Fibroblast of gingiva (primary cell): Measurements from ENCODE around the gene COL11A2.

ENCODE experiments used
- DNase-seq: peaks from one replicate; pipeline ENCODE4 v3.0.0-alpha.2; 2011; ENCODE audit warnings: low read depth

Gene COL11A2

DNA sequence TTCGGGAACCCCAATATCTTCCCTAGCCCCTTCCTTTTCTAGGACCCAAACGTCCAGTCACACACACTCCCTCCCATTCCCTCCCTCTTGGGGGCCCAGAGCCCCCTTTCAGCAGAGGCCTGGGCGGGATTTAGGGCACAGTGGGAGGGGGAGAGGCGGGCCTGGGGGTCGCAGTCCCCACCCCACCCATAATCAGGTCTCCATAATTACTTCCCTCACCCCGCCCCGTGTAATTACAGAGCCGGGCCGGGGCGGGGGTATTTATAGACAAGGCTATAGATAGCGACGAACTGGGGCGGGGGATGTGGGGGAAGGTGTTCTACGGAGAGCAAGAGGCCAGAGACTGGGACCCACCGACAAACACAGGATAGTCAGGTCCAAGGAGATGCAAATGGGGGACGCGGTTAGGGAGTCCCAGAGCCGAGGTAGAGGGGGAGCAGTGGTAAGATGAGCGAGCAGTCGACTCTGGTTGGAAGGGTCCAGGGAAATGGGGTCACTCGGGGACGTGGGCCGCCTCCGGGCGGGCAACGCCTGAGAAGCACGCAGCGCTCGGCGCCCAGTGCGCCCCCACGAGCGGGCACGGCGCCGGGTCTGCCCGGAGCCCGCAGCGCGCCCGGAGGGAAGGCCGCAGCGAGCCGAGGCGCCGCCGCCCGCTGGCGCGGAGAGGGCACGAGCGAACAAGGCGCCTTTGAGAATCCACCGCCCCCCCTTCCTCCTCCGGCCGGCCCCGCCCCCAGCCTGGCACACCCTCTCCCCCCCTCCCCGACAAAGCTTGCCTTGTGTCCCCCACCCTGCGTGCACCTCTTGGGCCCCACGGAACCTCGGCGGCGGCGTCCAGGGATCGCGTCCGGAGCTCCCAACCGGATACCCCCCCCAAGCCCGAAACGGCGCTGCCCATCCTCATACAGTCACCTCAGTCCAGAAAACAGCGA is 670 bp upstream of the COL11A2 start:
- DNase-seq, result no peak

GRCh38 chr6:33191383-33192104 is 723 bp downstream of the COL11A2 start:
- no peak for DNase-seq

DNA sequence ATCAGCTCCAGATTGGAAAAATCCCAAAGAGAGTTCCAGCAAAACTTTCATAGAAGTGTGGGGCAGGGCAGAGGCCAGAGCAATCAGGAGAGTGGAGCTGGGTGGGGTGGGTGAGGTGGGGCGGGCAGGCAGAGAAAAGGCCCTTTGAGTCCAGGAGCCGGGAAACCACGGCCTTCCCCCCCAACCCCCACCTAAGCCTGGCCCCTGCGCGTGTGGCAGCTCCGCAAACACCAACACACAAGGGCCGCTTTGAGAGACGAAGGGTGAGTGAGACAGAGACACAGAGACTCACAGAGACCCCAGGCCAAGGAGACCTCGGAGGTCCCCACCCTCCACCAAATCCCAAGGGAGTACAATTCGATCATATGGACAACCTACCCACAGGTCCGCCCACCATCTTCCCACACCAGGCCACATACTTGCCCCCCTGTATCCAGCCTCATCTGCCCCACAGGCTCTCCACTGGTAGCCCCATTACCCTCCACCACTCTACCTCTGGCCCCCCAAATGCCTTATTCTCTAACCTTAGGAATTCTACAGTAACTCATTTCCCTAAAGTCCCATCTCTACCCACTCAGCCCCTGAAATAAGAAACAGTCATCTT is 1.7 kb downstream of the COL11A2 start:
- DNase-seq, result no peak

GRCh38 chr6:33189625-33190448 is 2.4 kb downstream of the COL11A2 start:
- DNase-seq, result no peak

DNA sequence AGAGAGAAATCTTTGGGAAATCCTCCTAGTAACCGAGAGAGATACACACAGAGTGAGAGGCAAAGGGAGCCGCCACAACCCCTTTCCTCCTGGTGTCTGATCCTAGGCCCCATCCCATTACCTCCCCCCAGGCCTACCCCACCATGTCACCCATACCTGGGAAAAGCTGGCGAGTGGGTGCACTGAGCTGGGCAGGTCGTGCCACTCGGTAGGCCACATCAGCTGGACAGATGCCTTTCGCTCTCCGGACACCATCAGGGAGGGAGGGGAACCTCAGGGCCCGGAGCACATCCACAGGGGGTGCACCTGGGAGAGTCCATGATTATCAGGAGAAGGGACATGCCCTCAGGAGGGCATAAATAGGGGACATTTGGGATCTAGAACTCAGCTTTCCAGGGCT is 3.1 kb downstream of the COL11A2 start:
- no peak for DNase-seq

DNA sequence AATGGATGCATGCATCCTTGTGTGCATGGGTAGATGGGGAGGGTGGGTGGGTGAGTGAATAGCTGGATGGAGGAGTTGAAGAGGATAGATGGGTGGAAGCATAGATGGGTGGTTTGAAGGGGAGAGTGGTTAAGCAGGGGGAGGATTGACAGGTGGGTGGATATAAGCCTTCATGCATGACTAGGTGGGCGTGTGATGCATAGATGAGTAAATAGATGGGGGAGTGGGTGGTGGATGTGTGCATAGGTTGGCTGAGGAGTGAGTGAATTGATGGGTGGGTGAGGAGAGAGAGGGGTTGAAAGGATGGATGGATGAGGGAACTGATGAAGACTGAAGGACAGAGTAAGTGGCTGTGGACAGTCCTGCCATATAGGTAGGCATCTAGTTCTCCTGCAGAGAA is 4.5 kb downstream of the COL11A2 start:
- DNase-seq, result no peak

DNA sequence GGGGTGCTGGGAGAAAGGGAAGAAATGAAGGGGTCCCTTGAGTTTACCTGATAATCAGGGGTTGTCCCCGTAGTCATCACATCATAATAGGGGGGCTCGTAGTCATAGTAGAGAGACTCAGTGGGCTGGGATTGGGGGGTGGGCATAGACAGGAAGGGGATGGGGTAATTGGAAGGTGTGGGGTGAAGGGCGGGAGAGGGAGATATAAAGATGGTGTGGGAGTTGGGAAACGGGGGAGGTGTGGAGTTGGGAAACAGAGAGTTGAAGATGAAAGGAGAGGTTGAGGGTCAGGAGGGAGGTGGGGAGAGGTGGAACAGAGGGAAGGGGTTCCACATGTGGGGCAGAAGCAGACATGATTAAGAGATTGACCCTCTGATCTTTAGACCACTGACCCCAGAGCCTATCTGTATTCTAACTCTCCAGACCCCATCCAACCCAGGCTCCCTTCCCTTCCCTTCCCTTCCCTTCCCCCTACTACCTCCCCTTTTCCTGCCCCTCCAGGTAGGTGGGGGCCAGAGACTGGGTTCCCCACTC is 6.5 kb downstream of the COL11A2 start:
- DNase-seq, result no peak

DNA sequence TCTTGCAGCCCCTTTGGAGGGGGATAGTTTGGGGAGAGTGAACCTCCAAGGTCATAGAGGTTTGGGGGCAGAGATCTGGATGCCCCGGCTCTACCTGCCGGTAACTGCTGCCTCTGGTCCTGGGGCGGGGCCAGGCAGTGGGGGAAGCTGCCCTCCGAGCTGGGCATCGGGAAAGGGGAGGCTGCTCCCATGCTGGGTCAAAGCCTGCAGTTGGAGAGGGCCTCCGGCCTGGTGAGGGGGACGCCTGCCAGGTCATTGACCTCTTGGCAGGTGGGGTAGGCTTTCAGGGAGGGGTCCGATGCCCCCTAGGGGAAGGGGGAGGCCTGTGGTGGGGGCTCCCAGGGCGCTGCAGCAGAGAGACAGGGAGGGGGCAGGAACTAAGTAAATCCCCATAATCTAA is 7.1 kb downstream of the COL11A2 start:
- no peak for DNase-seq

- DNase-seq, result no peak
Observed at GRCh38 chr6:33183071-33183683, 9.1 kb downstream of the COL11A2 start.

GRCh38 chr6:33181141-33181540 is 11.1 kb downstream of the COL11A2 start:
- DNase-seq, result no peak

GRCh38 chr6:33178755-33179475 is 13.4 kb downstream of the COL11A2 start:
- DNase-seq, result no peak

DNA sequence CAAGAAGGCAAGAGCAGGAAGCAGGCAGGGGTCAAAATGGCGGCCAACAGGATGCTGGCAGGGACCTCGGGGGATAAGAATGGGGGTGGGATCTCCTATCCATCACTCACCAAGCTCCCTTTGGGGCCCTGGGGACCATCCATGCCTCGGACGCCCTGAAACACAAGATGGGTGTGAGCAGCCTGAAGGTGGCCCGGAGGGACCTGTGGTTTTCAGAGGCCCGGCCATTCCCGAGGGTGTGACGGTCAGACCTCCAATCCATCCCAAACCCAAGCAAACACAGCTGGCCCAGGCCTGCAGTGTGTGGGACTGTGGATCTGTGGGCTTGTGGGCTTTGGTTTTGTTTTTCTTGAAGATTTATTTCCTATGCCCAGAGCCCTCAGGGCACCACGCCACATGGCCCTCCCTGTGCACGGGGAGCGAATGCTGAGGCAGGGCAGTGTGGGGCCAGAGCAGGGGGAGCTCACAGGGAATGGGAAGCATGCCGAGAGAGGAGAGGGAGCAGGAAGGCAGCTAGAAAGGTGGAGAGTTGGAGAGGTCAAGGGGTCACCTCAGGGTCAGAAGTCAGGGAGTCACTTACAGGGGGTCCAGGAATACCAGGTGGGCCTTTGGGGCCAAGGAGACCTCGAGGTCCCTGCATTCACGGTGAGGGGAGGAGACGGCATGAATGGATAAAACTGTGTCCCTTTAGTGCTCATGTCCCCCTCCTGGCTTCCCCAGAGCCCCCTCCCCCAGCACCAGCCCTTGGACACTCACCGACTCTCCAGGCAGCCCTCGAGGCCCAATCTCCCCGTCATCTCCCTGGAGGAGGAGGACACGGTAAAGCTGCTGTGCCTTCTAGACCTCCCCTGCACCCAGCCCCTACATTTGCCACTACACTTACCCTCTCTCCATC is 14.5 kb downstream of the COL11A2 start:
- no peak for DNase-seq

DNA sequence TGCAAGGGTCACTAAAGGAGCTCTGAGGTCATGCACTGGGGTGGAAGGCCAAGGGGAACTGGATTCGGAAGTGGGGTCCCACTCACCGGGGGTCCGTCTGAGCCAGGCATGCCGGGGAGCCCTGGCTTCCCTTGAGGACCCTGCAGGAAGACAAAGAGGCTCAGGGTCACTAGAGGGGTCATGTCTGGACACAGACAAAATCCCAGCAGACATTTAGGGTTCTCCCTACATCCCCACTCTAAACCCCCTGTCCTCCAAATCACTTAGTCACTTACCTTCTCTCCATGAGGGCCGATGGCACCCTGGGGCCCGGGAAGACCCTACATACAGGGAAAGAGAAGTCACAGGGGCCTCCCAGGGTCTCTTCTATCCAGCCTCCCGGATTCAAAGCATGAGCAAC is 15.4 kb downstream of the COL11A2 start:
- no peak for DNase-seq

DNA sequence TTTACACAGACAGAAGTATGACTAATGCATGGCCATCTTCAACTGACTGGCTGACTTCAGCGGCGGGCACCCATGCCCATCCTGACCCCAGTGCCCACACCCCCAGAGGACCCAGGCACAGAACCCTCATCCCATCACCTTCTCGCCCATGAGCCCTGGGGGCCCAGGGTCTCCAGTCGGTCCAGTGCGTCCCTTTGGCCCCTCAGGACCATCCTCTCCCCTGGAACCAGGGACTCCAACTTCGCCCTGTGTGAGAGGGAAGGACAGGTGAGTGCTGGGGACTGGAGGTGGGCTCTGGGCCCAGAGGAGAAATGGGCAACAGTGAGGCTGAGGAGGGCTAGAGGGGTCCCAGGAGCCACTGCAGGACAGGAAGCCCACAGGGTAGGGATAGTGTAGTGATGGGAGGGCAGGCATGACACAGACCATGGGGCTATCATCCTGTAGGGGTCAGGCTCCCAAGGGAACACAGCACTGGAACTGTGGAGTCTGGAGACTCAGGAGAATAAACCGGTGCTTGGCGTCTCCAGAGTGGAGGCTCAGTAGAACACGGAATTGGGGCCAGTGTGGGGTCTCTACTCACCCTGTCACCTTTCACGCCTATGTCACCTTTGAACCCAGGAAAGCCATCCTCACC is 16.7 kb downstream of the COL11A2 start:
- DNase-seq, result no peak

DNA sequence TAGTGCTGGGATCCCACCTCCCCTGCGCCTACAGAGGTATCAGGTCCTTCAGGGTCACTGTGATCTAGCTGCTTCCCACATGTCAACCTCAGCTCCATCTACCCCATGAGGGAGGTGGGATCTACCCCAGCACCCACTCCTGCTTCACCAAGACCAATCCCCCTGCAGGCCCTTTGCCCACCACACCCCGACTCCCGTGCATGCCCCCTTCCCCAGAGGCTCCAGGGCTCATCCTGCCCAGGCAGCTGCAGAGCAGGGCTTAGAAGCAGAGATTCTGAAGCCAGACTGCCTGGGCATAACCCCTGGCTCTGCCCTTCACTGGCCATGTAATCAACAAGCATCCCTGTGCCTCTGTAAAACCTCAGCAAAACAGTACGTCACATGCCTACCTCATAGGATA is 17.5 kb downstream of the COL11A2 start:
- no peak for DNase-seq

GRCh38 chr6:33173535-33174180 is 18.6 kb downstream of the COL11A2 start:
- DNase-seq, result no peak

- no peak for DNase-seq
Observed at GRCh38 chr6:33172688-33173534, 19.4 kb downstream of the COL11A2 start.
